HepG2 (cell line): Measurements from ENCODE around the gene ARIH2. TPM values are rescaled to one million over a fixed set of nuclear protein-coding genes. Genes with fewer than 3 reads are reported as not detected.

Experiments used
- ARHGAP35 ChIP-seq: sonication (generic); formaldehyde crosslinking; IDR thresholded peaks from 2 replicates; pipeline ENCODE4 v1.9.0; 2022; ENCODE audit warnings: mild to moderate bottlenecking, inconsistent platforms, moderate library complexity, missing genetic modification reagents, borderline replicate concordance
- DMAP1 ChIP-seq: IDR thresholded peaks from 2 replicates; pipeline ENCODE4 v1.6.1; 2016
- DR1 ChIP-seq: sonication (generic); formaldehyde crosslinking; IDR thresholded peaks from 2 replicates; pipeline ENCODE4 v1.8.0; 2021; ENCODE audit warnings: mild to moderate bottlenecking, missing genetic modification reagents, inconsistent platforms
- EHMT2 ChIP-seq: fragments of 200-600 bp; sonication (generic); IDR thresholded peaks from 2 replicates; pipeline ENCODE4 v1.7.0; 2017; ENCODE audit warnings: antibody characterized with exemption, low read depth, low read length, borderline replicate concordance
- EP300 ChIP-seq, 3 experiments: sonication (generic) in 1 of 3; formaldehyde crosslinking in 1 of 3; IDR thresholded peaks; 2 replicates each; pipeline versions ENCODE4 v1.5.1 to v1.6.1; 2011 to 2020; ENCODE audit warnings: low read depth in 2 of 3, low read length in 2 of 3, borderline replicate concordance in 1 of 3, improper control_type of control experiment in 1 of 3, mild to moderate bottlenecking in 1 of 3, missing genetic modification reagents in 1 of 3, moderate library complexity in 1 of 3
- GABPA ChIP-seq, 2 experiments: IDR thresholded peaks; 2 replicates each; pipeline ENCODE4 v1.6.1; 2011 to 2016; ENCODE audit warnings: low read depth in 2 of 2, low read length in 1 of 2, missing biosample characterization in 1 of 2, missing genetic modification characterization in 1 of 2
- NR2C2 ChIP-seq: sonication (generic); formaldehyde crosslinking; IDR thresholded peaks from 2 replicates; pipeline ENCODE4 v1.4.0; 2020; ENCODE audit warnings: missing genetic modification reagents, mild to moderate bottlenecking, moderate library complexity, borderline replicate concordance
- SALL2 ChIP-seq: sonication (generic); formaldehyde crosslinking; IDR thresholded peaks from 2 replicates; pipeline ENCODE4 v1.8.1; 2023; ENCODE audit warnings: mild to moderate bottlenecking, missing genetic modification reagents, inconsistent platforms
- TCF7L2 ChIP-seq: IDR thresholded peaks from 2 replicates; pipeline ENCODE4 v1.6.1; 2011; ENCODE audit warnings: mild to moderate bottlenecking, low read depth, low read length, moderate library complexity
- ZFAT ChIP-seq: sonication (generic); formaldehyde crosslinking; conservative IDR thresholded peaks from 2 replicates; pipeline ENCODE4 v1.8.1; 2023; ENCODE audit warnings: missing genetic modification reagents, inconsistent platforms
- ZMAT3 ChIP-seq: sonication (generic); formaldehyde crosslinking; conservative IDR thresholded peaks from 2 replicates; pipeline ENCODE4 v1.7.0; 2021; ENCODE audit warnings: missing genetic modification reagents
- ZMYM4 ChIP-seq: sonication (generic); formaldehyde crosslinking; IDR thresholded peaks from 2 replicates; pipeline ENCODE4 v1.8.1; 2023; ENCODE audit warnings: mild to moderate bottlenecking, missing genetic modification reagents
- ZNF501 ChIP-seq: sonication (generic); formaldehyde crosslinking; IDR thresholded peaks from 2 replicates; pipeline ENCODE4 v1.5.1; 2020; ENCODE audit warnings: mild to moderate bottlenecking, moderate library complexity, missing genetic modification reagents
- ZNF564 ChIP-seq: sonication (generic); formaldehyde crosslinking; IDR thresholded peaks from 2 replicates; pipeline ENCODE4 v1.8.1; 2023; ENCODE audit warnings: mild to moderate bottlenecking, missing genetic modification reagents
- ZNF577 ChIP-seq: sonication (generic); formaldehyde crosslinking; IDR thresholded peaks from 2 replicates; pipeline ENCODE4 v1.4.0; 2020; ENCODE audit warnings: mild to moderate bottlenecking, low read depth, missing genetic modification reagents, borderline replicate concordance
- ZNF83 ChIP-seq: sonication (generic); formaldehyde crosslinking; IDR thresholded peaks from 2 replicates; pipeline ENCODE4 v1.4.0; 2020; ENCODE audit warnings: missing genetic modification reagents, mild to moderate bottlenecking, borderline replicate concordance
- ZNF841 ChIP-seq: sonication (generic); formaldehyde crosslinking; IDR thresholded peaks from 2 replicates; pipeline ENCODE4 v1.8.1; 2023; ENCODE audit warnings: missing genetic modification reagents, borderline replicate concordance
- polyA plus RNA-seq, 8 experiments: library from polyadenylated mRNA; depleted of rRNA in 3 of 8; stranded (reverse) in 7 of 8; unstranded in 1 of 8; fragments of >200 nt; fragmentation: Illumina TruSeq in 4 of 8; extraction: Trizol in 4 of 8; gene quantifications; 2 replicates each; pipeline versions ENCODE4 v1.2.1 to v1.2.3, GENCODE V29; 2011 to 2016; ENCODE audit warnings: low read depth in 4 of 8, missing spikeins in 1 of 8, mixed read lengths in 1 of 8; ENCODE audit not compliant: insufficient read depth in 1 of 8
- total RNA-seq, 5 experiments: library from RNA; depleted of rRNA; stranded (reverse); fragments of >200 nt; fragmentation: Illumina TruSeq; extraction: Trizol; gene quantifications; 2 replicates each; pipeline ENCODE4 v1.2.3, GENCODE V29; 2016; ENCODE audit warnings: low read depth in 1 of 5
- TF ChIP-seq, protein P1 (sequence below): sonication (generic); formaldehyde crosslinking; IDR thresholded peaks from 2 replicates; pipeline ENCODE4 v1.5.1; 2020; ENCODE audit warnings: mild to moderate bottlenecking, missing genetic modification reagents, moderate library complexity
- TF ChIP-seq, protein P2 (sequence below): sonication (generic); formaldehyde crosslinking; IDR thresholded peaks from 2 replicates; pipeline ENCODE4 v1.5.0; 2020; ENCODE audit warnings: mild to moderate bottlenecking, missing genetic modification reagents
- TF ChIP-seq, protein P3 (sequence below): sonication (generic); formaldehyde crosslinking; IDR thresholded peaks from 2 replicates; pipeline ENCODE4 v1.4.0; 2020; ENCODE audit warnings: mild to moderate bottlenecking, missing genetic modification reagents
- TF ChIP-seq, protein P4 (sequence below): IDR thresholded peaks from 2 replicates; pipeline ENCODE4 v1.6.1; 2018; ENCODE audit warnings: missing genetic modification reagents, mild to moderate bottlenecking, missing compliant biosample characterization

ARIH2 gene
- total and polyA plus RNA-seq, 2 of the 13 experiments (the other 11 are each of a cell fraction or from before 2014, with no cell fraction given), result 64.8 to 83.3 TPM

DNA sequence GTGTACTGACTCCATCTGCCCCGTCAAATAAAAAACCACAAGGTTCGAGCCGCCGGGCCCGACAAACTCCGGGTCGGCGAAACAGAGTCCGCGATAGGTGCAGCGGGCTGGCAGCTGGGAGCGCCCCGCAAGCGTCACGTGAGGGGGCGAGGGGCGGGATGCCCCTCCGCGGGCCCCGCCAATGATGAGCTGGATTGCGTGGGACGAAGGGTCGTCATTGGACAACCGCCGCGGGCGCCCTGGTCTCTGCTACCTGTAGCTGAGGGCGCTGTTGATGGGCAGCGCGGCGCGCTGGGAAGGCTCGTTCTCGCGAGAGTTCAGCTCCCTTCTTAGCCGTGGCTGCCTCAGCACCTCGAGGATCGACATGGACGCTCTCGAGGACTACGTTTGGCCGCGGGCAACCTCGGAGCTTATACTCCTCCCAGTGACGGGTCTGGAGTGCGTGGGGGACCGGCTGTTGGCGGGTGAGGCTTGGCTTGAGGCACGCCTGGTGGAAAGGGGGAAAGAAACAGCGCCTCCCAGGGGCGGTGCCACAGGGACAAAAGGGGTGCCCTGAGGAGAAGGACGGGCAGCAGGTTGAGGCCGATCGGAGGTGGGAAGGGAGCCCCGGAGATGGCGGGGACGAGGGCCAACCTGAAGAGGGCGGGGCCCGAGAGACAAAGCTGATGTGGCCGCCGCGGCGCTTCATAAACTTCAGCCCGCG lies 88.6 kb downstream of the ARIH2 start, which contains the start of gene WDR6 (continued):
- TF ChIP-seq ZNF577 (CRISPR knock-in tag) (no peak), ZMYM4 (CRISPR knock-in tag) (peak; percentile 92), EHMT2 (no peak), ZFAT (CRISPR knock-in tag) (no peak), TCF7L2 (no peak), ZNF83 (peak; percentile 73; the same call in 1 of the 2 replicates), EP300 (IDR thresholded peaks at IDR 0.05; ENCODE audit: low read depth in 2 of 2, low read length in 2 of 2) (no peak), EP300 (CRISPR knock-in tag; IDR thresholded peaks at IDR 0.05; ENCODE audit: borderline replicate concordance) (peak; percentile 57; the same call in 1 of the 2 replicates), ARHGAP35 (CRISPR knock-in tag) (peak; percentile 92), SALL2 (CRISPR knock-in tag) (no peak; the same call in 1 of the 2 replicates), ZNF501 (CRISPR knock-in tag) (peak; percentile 90), ZNF564 (CRISPR knock-in tag) (0 out of 2 replicates have a peak, but pooled peaks have one; percentile 65), ZNF841 (peak; percentile 45; the same call in 1 of the 2 replicates), ZMAT3 (0 out of 2 replicates have a peak, but pooled peaks have one; percentile 58), DMAP1 (CRISPR knock-in tag) (peak; percentile 88), DR1 (CRISPR knock-in tag) (peak; percentile 90), NR2C2 (CRISPR knock-in tag) (peak; percentile 64; the same call in 1 of the 2 replicates), GABPA (IDR thresholded peaks at IDR 0.05; ENCODE audit: low read depth, low read length) (no peak), GABPA (CRISPR knock-in tag; IDR thresholded peaks at IDR 0.05; ENCODE audit: low read depth) (0 out of 2 replicates have a peak, but pooled peaks have one; percentile 36)
- TF ChIP-seq, protein P1, sequence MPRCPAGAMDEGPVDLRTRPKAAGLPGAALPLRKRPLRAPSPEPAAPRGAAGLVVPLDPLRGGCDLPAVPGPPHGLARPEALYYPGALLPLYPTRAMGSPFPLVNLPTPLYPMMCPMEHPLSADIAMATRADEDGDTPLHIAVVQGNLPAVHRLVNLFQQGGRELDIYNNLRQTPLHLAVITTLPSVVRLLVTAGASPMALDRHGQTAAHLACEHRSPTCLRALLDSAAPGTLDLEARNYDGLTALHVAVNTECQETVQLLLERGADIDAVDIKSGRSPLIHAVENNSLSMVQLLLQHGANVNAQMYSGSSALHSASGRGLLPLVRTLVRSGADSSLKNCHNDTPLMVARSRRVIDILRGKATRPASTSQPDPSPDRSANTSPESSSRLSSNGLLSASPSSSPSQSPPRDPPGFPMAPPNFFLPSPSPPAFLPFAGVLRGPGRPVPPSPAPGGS (CRISPR knock-in tag), result peak; percentile 84
- TF ChIP-seq, protein P2, sequence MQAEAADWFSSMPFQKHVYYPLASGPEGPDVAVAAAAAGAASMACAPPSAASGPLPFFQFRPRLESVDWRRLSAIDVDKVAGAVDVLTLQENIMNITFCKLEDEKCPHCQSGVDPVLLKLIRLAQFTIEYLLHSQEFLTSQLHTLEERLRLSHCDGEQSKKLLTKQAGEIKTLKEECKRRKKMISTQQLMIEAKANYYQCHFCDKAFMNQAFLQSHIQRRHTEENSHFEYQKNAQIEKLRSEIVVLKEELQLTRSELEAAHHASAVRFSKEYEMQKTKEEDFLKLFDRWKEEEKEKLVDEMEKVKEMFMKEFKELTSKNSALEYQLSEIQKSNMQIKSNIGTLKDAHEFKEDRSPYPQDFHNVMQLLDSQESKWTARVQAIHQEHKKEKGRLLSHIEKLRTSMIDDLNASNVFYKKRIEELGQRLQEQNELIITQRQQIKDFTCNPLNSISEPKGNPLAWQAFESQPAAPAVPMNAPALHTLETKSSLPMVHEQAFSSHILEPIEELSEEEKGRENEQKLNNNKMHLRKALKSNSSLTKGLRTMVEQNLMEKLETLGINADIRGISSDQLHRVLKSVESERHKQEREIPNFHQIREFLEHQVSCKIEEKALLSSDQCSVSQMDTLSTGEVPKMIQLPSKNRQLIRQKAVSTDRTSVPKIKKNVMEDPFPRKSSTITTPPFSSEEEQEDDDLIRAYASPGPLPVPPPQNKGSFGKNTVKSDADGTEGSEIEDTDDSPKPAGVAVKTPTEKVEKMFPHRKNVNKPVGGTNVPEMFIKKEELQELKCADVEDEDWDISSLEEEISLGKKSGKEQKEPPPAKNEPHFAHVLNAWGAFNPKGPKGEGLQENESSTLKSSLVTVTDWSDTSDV (CRISPR knock-in tag), result no peak
- TF ChIP-seq, protein P3, sequence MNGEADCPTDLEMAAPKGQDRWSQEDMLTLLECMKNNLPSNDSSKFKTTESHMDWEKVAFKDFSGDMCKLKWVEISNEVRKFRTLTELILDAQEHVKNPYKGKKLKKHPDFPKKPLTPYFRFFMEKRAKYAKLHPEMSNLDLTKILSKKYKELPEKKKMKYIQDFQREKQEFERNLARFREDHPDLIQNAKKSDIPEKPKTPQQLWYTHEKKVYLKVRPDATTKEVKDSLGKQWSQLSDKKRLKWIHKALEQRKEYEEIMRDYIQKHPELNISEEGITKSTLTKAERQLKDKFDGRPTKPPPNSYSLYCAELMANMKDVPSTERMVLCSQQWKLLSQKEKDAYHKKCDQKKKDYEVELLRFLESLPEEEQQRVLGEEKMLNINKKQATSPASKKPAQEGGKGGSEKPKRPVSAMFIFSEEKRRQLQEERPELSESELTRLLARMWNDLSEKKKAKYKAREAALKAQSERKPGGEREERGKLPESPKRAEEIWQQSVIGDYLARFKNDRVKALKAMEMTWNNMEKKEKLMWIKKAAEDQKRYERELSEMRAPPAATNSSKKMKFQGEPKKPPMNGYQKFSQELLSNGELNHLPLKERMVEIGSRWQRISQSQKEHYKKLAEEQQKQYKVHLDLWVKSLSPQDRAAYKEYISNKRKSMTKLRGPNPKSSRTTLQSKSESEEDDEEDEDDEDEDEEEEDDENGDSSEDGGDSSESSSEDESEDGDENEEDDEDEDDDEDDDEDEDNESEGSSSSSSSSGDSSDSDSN (CRISPR knock-in tag), result peak; percentile 44; the same call in 1 of the 2 replicates
- TF ChIP-seq, protein P4, sequence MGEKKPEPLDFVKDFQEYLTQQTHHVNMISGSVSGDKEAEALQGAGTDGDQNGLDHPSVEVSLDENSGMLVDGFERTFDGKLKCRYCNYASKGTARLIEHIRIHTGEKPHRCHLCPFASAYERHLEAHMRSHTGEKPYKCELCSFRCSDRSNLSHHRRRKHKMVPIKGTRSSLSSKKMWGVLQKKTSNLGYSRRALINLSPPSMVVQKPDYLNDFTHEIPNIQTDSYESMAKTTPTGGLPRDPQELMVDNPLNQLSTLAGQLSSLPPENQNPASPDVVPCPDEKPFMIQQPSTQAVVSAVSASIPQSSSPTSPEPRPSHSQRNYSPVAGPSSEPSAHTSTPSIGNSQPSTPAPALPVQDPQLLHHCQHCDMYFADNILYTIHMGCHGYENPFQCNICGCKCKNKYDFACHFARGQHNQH (CRISPR knock-in tag), result peak; percentile 73; the same call in 1 of the 2 replicates
